Epithelial cell of esophagus (primary cell): ENCODE results near the gene PTGES3L.
"Not testable (repeated sequence)": the region's sequence is repeated elsewhere in the genome, so short reads cannot be mapped to it uniquely, and the experiment has no call there.

ENCODE experiments used
- DNase-seq: peaks from one replicate; pipeline ENCODE4 v3.0.0; 2010; ENCODE audit warnings: low read depth
- H3K4me3 ChIP-seq: 2 replicates; pipeline ENCODE4 v1.5.1; 2011; ENCODE audit warnings: mild to moderate bottlenecking, low read length, control low read depth
- CTCF ChIP-seq: IDR thresholded peaks from 2 replicates; pipeline ENCODE4 v1.5.1; 2011; ENCODE audit warnings: low read depth, mild to moderate bottlenecking, low read length, control low read depth, inconsistent platforms; ENCODE audit not compliant: insufficient read depth; ENCODE audit errors: missing control alignments

PTGES3L gene

DNA sequence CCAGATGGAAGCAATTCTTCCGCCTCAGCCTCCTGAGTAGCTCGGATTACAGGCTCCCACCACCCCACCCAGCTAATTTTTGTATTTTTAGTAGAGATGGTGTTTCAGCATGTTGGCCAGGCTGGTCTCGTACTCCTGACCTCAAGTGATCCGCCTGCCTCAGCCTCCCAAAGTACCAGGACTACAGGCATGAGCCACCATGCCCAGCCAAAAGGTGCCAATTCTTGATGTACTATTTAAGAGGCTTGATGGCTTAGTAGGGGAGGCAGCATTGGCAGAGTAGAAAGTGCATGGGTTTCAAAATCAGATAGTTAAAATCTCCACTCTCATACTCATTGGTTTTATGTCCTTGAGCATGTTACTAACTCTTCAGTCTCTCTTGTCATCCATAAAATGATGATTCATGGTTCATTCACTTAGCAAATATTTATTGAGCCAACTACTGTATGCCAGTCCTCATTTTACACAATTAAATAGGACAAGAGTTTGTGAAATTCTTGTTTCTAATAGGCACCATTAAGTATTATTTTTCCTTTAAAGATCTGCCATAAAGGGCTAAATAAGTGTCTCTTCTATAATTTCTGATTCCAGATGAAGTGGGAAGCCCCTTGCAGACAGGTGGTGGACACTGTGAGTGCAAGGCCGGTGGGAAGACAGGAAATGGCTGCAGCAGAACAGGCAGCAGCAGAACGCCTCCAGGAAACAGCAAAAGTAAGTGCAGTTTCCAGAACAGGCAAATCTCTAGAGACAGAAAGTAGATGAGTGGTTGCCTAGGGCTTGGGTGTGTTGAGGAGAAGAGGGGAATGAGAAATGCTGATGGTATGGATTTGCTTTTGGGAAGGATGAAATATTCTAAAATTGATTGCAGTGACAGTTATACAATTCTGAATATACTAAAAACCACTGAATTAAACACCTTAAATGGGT is 10.1 kb upstream of the PTGES3L start:
- DNase-seq = peak; percentile 77
- TF ChIP-seq CTCF = no peak
- no peak overlapping the region for H3K4me3 ChIP-seq

DNA sequence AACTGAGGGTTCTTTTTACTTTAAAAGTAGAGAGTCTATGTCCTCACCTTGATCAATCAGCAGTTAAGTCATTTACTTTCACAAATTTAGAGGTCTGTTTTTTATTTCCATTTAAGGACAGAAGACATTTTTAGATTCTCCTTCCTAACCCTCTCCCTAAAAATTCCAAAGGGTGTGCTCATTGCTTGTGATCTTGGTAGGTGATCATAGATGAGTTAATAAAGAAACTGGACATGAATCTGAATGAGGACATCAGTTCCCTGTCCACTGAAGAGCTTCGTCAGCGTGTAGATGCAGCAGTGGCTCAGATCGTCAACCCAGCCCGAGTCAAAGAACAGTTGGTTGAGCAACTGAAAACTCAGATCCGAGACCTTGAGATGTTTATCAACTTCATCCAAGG is 9.3 kb upstream of the PTGES3L start:
- H3K4me3 ChIP-seq = no peak overlapping the region
- TF ChIP-seq CTCF = no peak
- no peak for DNase-seq

GRCh38 chr17:42985225-42985624 is 5.3 kb upstream of the PTGES3L start:
- H3K4me3 ChIP-seq = no peak overlapping the region
- no peak for DNase-seq
- no peak for TF ChIP-seq CTCF

DNA sequence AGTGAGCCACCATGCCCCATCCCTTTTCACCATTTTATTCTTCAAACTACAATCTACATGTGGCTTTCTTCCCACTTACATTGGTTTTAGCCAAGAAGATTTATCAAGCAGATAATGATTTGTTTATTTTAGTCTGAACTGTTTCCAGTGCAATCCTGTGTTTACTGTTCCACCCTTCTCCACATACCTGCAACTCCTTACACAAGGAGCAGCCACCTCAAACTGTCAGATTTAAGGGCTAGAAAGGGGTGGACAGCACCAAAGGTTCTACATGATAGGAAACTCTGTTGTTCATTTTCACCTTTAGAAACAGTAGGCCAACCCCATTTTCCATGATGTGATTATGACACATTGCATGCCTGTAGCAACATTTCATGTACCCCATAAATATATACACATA is 2.4 kb upstream of the PTGES3L start:
- H3K4me3 ChIP-seq = no peak overlapping the region
- no peak for TF ChIP-seq CTCF
- DNase-seq = no peak

DNA sequence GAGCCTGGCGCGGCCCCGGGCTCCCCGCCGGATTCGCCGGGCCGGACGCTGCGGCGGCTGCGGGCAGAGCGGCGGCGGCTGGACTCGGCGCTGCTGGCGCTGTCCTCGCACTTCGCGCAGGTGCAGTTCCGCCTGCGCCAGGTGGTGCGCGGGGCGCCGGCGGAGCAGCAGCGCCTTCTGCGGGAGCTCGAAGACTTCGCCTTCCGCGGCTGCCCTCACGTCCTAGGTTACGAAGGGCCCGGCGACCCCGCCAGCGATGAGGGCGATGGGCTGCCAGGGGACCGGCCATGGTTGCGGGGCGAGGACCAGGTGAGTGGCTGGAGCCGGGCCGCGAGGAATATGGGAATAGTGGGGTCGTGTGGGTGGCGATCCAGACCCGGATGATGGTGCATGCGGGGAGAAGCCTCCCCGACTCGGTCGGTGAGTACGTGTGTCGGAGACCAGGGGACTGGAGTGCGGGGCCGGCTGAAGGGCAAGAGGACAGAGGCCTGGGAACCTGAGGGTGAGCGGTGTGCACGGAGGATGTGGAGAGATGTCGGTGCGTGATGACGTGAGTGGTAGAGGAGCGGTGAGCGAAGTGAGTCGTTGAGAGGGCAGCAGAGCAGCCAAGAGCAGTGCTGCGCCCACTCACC is 1.0 kb upstream of the PTGES3L start:
- TF ChIP-seq CTCF = peak; percentile 12
- peak; percentile 72 for DNase-seq

DNA sequence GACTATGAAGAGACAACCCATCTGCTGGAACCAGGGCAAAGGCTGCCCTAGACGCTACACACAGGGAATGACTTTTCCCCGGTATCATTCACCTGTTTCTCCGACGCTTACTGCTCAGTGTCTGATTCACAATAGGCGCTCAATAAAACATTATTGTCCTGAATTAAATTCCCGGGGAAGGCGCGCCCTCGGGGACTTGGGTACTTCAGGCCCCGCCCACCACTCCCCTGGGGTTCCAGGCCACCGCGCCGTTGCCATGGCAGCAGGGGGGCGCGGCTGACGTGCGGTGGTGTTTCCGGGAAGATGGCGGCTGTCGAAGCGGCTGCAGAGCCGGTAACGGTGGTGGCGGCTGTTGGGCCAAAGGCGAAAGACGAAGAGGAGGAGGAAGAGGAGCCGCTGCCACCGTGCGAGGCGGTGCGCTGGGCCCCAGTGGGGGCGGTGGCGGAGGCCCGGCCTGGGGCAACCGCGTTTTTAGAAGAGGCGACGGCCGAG is 440 bp upstream of the PTGES3L start, which contains the start of gene RUNDC1:
RUNDC1 (plus strand) TSS at position 292 of the 492 bp plus-strand sequence; CDS start at position 304, 12 bp downstream.
- DNase-seq = peak; percentile 85
- TF ChIP-seq CTCF = no peak
- peak within 1 kb of the TSS; percentile 84 for H3K4me3 ChIP-seq

More for the DNA sequence above, 1.0 kb upstream of the PTGES3L start:
- peak overlapping the region; percentile 84 for H3K4me3 ChIP-seq

- not testable (repeated sequence) for DNase-seq, H3K4me3 ChIP-seq
Measured at GRCh38 chr17:42975701-42976100, 4.2 kb downstream of the PTGES3L start.
